GM21526 (cell line): ENCODE measurements around the gene CPED1.
A peak's percentile ranks its signal among the peaks of the same experiment; 100 is the strongest.

ENCODE experiments used
- ATAC-seq: cut with Tn5 transposase; IDR thresholded peaks from one replicate; pipeline ENCODE4 v1.9.1; 2021; ENCODE audit warnings: moderate library complexity; ENCODE audit not compliant: unreplicated experiment, low FRiP score

CPED1 gene

DNA sequence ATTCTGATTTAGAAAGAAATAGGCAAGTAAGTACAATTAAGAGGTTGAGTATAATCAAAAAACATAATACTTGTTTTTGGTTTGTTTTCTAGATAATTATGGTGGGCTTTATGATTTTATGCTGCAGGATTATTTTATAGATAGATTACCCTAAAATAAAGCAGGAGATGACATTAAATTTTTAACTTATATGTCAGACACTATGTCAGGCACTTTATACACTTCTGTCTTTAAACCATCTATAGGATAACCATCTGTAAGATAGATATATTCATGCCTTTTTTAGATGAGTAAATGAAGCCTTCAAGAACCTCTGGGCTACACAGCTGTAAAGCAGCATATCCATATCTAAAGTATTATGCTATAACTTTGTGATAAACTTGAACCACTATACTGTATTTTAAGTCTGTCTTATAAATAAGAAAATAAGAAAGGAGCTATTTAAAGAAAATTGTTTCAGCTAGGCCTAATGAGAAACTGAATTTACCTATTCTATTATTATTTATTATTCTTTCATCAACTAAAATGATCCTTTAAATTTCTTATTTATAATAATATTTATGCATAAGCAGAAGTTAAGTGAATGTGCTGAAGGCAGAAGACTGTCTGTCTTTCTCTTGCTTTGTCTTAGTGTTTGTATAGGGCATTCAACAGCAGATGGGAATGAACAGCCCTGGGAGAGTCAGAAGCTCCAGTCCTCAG lies 94.0 kb downstream of the CPED1 start:
- ATAC-seq: no peak

GRCh38 chr7:121083138-121083789 lies 94.8 kb downstream of the CPED1 start:
- ATAC-seq: no peak

- no peak for ATAC-seq
Measured at GRCh38 chr7:121083790-121084251, 95.3 kb downstream of the CPED1 start.

DNA sequence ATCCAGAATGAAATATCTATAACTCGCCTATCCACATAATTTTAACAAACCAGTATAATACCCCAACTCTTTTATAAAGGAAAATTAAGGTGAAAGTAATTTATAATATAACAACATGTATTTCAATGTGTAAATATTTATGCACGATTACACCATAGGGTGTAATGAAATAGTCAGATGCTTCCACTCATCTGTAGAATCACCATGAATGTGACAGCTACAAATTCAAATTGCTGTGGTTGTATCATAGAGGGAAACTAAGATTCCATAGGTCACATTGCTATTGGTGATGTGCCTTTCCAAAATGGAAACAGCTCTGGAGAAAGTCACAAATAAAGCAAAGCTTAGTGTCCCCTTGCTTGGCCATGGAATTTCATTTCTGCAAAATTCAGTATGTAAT lies 95.7 kb downstream of the CPED1 start:
- no peak for ATAC-seq

GRCh38 chr7:121084748-121085336 lies 96.3 kb downstream of the CPED1 start:
- ATAC-seq: no peak

GRCh38 chr7:121085922-121086321 lies 97.4 kb downstream of the CPED1 start:
- ATAC-seq: no peak

GRCh38 chr7:121088870-121089269 lies 100.4 kb downstream of the CPED1 start:
- no peak for ATAC-seq

GRCh38 chr7:121094829-121095228 lies 106.3 kb downstream of the CPED1 start:
- ATAC-seq: no peak

GRCh38 chr7:121097577-121097976 lies 109.1 kb downstream of the CPED1 start:
- no peak for ATAC-seq

- no peak for ATAC-seq
Measured at GRCh38 chr7:121099572-121099971, 111.1 kb downstream of the CPED1 start.

DNA sequence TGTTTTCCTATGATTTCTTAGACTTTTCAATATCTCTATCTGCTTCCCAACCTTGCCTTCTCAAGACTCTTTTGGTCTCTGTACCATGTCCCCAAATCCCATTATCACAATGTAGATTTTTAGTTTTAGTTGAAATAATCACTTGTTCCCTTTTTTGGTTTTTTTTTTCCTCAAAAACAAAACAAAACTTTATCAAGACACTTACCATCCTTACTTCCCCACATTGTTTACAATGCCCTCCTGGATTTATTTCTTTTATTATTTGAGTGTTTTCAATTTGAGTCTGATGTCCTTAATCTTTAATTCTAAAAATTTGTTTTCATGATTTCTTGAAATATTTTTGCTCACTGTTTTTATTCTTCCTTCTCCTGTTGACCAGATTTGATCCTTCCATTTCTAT lies 112.6 kb downstream of the CPED1 start:
- no peak for ATAC-seq

DNA sequence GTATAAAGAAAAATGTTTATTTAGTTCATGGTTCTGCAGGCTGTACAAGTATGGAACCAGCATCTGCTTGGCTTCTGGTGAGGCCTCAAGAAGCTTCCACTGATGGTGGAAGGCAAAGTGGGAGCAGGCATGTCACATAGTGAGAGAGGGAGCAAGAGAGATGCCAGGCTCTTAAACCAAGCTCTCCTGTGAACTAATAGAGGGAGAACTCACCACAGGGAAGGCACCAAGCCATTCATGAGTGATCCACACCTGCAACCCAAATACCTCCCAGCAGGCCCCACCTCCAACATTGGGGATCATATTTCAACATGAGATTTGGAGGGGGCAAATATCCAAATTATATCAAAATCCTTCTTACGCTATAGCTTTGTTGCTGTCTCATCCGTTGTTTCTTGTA lies 113.1 kb downstream of the CPED1 start:
- ATAC-seq: no peak

- ATAC-seq: no peak
Measured at GRCh38 chr7:121102619-121103018, 114.1 kb downstream of the CPED1 start.

DNA sequence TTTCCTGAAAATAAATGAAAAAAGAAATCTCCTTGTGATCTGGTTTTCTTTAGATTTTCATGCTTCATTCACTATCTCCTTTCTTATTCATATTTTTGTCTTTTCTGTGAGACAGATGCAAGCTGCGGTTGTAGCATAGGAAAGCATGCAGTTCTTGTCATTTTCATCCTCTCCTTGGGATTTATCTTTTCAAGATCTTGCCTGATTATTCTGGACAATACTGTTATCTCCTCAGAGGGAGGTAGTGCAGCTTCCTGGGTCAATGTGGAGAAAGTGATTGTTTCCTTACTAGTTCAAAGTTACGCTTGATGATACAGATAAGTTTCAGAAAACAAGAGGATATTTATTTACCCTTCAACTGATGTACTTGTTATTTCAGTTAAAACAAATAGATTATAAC lies 114.6 kb downstream of the CPED1 start:
- no peak for ATAC-seq

DNA sequence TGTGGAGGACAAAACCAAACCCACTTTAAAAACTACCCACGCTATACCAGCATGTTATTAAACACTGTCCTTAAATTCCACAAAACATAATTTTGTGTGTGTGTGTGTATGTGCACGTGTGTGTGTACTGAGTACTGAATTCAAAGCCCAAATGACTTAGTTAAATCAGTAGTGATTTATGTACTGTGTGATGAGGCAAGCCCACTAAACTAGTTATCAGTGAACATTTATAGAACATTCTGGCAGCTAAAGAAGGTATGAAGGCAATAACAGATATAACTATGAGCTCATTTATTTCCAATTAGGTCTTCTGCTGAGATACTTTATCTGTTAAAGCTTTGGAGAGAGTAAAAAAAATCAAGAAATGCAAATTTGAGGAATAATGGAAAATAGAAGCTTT lies 115.1 kb downstream of the CPED1 start:
- ATAC-seq: no peak

DNA sequence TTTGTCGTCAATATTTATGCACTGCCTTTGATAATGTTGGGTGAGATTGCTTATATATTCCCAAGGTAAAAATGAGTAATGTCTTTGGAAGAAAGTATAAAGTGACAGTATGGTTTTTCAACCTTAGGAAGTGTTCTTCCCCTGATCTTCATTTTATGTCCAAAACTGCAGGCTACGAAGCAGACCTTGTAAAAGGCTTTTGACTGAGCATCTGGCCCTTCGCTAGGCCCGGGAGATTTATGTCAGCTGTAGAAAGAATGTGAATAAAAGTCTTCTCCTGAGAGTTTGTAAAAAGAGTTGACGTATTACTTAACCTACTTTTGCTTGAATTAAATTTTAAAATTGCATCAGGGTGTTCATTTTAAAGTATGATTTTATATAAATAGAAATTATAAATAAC lies 116.8 kb downstream of the CPED1 start:
- no peak for ATAC-seq

DNA sequence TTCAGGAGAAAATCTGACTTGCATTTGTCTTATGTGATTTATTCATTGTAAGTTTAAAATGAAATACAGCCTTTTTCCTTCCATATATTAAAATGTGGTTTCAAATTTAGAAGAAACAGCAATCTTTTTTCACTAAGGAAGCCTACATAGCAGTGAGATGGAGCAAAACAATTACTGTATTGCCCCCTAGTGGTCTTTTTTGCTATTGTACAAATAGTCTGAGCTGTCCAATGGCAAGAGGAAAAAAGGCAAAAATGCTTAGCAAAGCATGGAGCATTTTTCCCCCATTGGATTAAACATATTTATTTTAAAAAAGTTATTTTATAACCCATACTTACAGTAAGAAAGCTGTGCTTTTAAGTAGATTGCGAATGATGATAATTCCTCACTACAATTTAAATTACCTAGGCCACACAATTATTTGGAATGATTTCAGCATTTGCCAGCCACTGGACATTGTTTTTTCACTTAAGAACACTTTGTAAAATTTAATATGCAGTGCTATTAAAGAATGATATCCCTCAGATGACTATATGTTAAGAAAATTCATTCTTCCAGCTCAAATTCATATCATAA lies 119.5 kb downstream of the CPED1 start:
- ATAC-seq: peak; percentile 94

DNA sequence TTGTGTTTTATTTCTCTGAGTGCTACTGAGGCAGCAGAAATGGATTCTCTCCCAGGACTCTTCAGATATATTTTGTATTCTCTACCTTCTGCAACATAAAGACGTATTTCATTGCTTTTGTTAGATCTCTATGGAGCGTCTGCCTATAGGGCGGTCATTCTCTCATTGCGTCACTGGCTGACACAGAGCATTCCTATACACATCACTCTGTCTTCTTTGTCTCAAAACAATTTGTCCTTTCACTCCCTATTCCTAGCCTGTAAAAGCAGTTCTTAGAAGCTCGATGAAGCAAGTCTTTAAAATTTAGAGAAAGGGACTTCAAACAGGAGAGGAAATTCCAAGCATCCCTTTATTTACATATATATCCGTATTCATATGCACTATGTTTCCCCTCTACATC lies 120.6 kb downstream of the CPED1 start:
- no peak for ATAC-seq

DNA sequence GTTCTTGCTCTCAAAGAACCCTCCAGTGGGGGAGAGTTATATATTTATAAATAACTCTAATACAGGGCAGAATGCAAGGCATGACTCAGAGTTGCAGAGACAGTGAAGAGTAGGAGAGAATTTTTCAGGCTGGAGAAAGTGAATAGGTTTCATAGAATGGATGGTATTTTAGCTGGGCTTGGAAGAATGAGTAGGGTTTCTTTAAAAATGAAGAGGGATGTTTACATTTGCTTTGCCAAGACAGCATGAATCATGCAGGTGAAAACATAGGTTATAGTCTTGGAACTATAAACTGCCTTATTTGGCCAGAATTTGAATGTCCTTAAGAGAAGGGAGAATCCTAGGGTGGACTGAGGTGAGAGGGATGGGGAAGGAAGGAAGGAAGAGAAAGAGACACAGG lies 124.8 kb downstream of the CPED1 start:
- no peak for ATAC-seq

DNA sequence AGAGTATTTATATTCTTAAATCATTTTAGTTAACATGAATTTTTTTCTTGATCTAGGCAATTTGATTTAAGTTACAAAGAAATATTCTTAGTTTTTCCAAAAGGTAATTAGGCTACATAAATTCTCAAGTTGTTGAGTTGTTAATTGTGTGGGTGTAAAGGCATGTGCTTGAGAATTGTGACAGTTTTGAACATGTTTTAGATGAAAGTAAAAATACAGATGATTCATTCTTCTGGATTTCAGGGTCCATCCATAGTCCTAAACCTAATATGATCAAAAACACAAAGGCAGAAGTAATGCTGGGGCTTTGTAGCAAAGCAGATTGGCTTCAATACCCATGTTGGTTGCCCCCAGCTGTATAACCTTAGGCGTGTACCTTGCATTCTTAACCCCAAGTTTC lies 127.9 kb downstream of the CPED1 start:
- no peak for ATAC-seq

GRCh38 chr7:121119047-121119446 lies 130.5 kb downstream of the CPED1 start:
- no peak for ATAC-seq

- ATAC-seq: no peak
Measured at GRCh38 chr7:121123032-121123431, 134.5 kb downstream of the CPED1 start.
